MCF 10A (cell line): ENCODE results near the gene PIP4K2A. TPM values are rescaled to one million over a fixed set of nuclear protein-coding genes. Genes with fewer than 3 reads are reported as not detected.

Source experiments
- BruUV-seq: library from RNA; stranded (reverse); fragments of 400-500 nt; replicated peaks from 2 replicates; lab custom pipeline; 2021; lab: Mats Ljungman, UMichigan
- CTCF ChIA-PET: fragments of 300-600 bp; sonication (Branson Sonifier 250); formaldehyde crosslinking; extraction: SDS; loops from one replicate; lab custom pipeline; 2021; ENCODE audit warnings: antibody characterized with exemption, inconsistent platforms; lab: Yijun Ruan, JAX
- POLR2A ChIA-PET: fragments of 300-600, 350-650 bp; sonication (Branson Sonifier 250); formaldehyde crosslinking; extraction: SDS; loops from one replicate; lab custom pipeline; 2020; ENCODE audit warnings: antibody characterized with exemption, inconsistent platforms; lab: Yijun Ruan, JAX
- DNase-seq: peaks from one replicate; pipeline ENCODE4 v3.0.0-alpha.2; 2018; ENCODE audit not compliant: unreplicated experiment
- H3K27ac Mint-ChIP-seq: one replicate; pipeline ENCODE4 v1.8.0; 2022; ENCODE audit warnings: mild to moderate bottlenecking, low read depth, mixed read lengths; ENCODE audit not compliant: unreplicated experiment
- H3K27me3 Mint-ChIP-seq: one replicate; pipeline ENCODE4 v1.8.0; 2022; ENCODE audit warnings: mixed read lengths; ENCODE audit not compliant: insufficient read depth, unreplicated experiment
- H3K36me3 Mint-ChIP-seq: one replicate; pipeline ENCODE4 v1.8.0; 2022; ENCODE audit warnings: mild to moderate bottlenecking, moderate library complexity, mixed read lengths; ENCODE audit not compliant: insufficient read depth, unreplicated experiment
- H3K4me1 Mint-ChIP-seq: one replicate; pipeline ENCODE4 v1.8.0; 2022; ENCODE audit warnings: mixed read lengths; ENCODE audit not compliant: insufficient read depth, unreplicated experiment
- H3K4me3 Mint-ChIP-seq: one replicate; pipeline ENCODE4 v1.8.0; 2022; ENCODE audit warnings: mild to moderate bottlenecking, moderate library complexity, mixed read lengths; ENCODE audit not compliant: unreplicated experiment
- H3K9me3 Mint-ChIP-seq: one replicate; pipeline ENCODE4 v1.8.0; 2022; ENCODE audit warnings: mixed read lengths; ENCODE audit not compliant: unreplicated experiment
- CTCF ChIP-seq: fragments of 200-600 bp; IDR thresholded peaks from one replicate; pipeline ENCODE4 v1.8.0; 2022; ENCODE audit warnings: antibody characterized with exemption, mild to moderate bottlenecking; ENCODE audit not compliant: unreplicated experiment
- intact Hi-C: fragments of 100-400 bp; cut with micrococcal nuclease; formaldehyde crosslinking; loops from 2 replicates; pipeline ENCODE4 v1.14.1; 2022
- total RNA-seq: library from RNA; stranded (reverse); gene quantifications from 2 replicates; pipeline ENCODE4 v1.2.3, GENCODE V29; 2022

The PIP4K2A gene
- total RNA-seq, 1 experiment from 2014 or later = 24.2 TPM

- H3K27me3 Mint-ChIP-seq = no peaks in the 10 kb centered on the region
Measured at GRCh38 chr10:22623633-22624253, 90.6 kb downstream of the PIP4K2A start.

GRCh38 chr10:22622242-22622806 is 92.1 kb downstream of the PIP4K2A start:
- no TSS peak for BruUV-seq
- H3K27ac Mint-ChIP-seq = no peak overlapping the region
- ChIA-PET CTCF (no interaction called here), POLR2A (interaction anchor here (0.6 kb wide), 1 partner anchor 88 kb away, joined by 3 read pairs; no protein-coding TSS in a partner anchor)
- no peak for TF ChIP-seq CTCF
- H3K27me3 Mint-ChIP-seq = no peaks in the 10 kb centered on the region
- H3K4me1 Mint-ChIP-seq = peaks cover 52% of the 10 kb centered on the region
- H3K9me3 Mint-ChIP-seq = no peaks in the 10 kb centered on the region
- intact Hi-C loops = loop anchor here (5.0 kb wide), 1 partner anchor 60 kb away; no protein-coding TSS in a partner anchor
- H3K4me3 Mint-ChIP-seq = no peak overlapping the region
- no peak for DNase-seq
- no peaks in the 10 kb centered on the region for H3K36me3 Mint-ChIP-seq

More at GRCh38 chr10:22623633-22624253, 90.6 kb downstream of the PIP4K2A start:
- no peak for TF ChIP-seq CTCF
- ChIA-PET POLR2A (interaction anchor here (0.6 to 2.0 kb wide), 4 partner anchors 19 to 89 kb away, joined by 3 to 6 read pairs (median 4); no protein-coding TSS in a partner anchor), CTCF (interaction anchor here (0.6 kb wide), 1 partner anchor 630 kb away, joined by 3 read pairs; no protein-coding TSS in a partner anchor)
- H3K36me3 Mint-ChIP-seq = no peaks in the 10 kb centered on the region
- BruUV-seq = no TSS peak
- H3K4me1 Mint-ChIP-seq = peaks cover 39% of the 10 kb centered on the region
- no peak for DNase-seq
- H3K27ac Mint-ChIP-seq = peak overlapping the region; percentile 46
- intact Hi-C loops = loop anchor here (5.0 kb wide), 1 partner anchor 59 kb away; no protein-coding TSS in a partner anchor
- no peaks in the 10 kb centered on the region for H3K9me3 Mint-ChIP-seq
- H3K4me3 Mint-ChIP-seq = no peak overlapping the region

- H3K36me3 Mint-ChIP-seq = no peaks in the 10 kb centered on the region
- POLR2A ChIA-PET = interaction anchor here (0.6 to 1.4 kb wide), 3 partner anchors 61 to 192 kb away, joined by 3 to 5 read pairs (median 4); no protein-coding TSS in a partner anchor
- no TSS peak for BruUV-seq
Measured at GRCh38 chr10:22621726-22622125, 92.7 kb downstream of the PIP4K2A start.

More at GRCh38 chr10:22621726-22622125, 92.7 kb downstream of the PIP4K2A start:
- intact Hi-C loops = loop anchor here (2.0 to 5.0 kb wide), 2 partner anchors 61 to 195 kb away; no protein-coding TSS in a partner anchor
- no peak for DNase-seq
- Mint-ChIP-seq H3K4me3 (no peak overlapping the region), H3K27ac (no peak overlapping the region), H3K27me3 (no peaks in the 10 kb centered on the region), H3K9me3 (no peaks in the 10 kb centered on the region), H3K4me1 (peaks cover 48% of the 10 kb centered on the region)
- TF ChIP-seq CTCF = no peak
- CTCF ChIA-PET = interaction anchor here (1.5 kb wide), 1 partner anchor 13 kb away, joined by 5 read pairs; no protein-coding TSS in a partner anchor
